GM18951 (cell line): ENCODE measurements around the gene CDKL1.

ENCODE experiments used
- POLR2A ChIP-seq: IDR thresholded peaks from 4 replicates; pipeline ENCODE4 v1.6.1; 2011; ENCODE audit warnings: mild to moderate bottlenecking; ENCODE audit not compliant: insufficient read length, insufficient read depth; ENCODE audit errors: extremely low read depth
- in situ Hi-C: fragments of 300-500 bp; cut with MboI; formaldehyde crosslinking; loops from one replicate; pipeline ENCODE4 v1.12.0; 2022; ENCODE audit warnings: low sequenced_read_pairs, mixed read lengths, inconsistent platforms; ENCODE audit not compliant: unreplicated experiment

CDKL1 gene

DNA sequence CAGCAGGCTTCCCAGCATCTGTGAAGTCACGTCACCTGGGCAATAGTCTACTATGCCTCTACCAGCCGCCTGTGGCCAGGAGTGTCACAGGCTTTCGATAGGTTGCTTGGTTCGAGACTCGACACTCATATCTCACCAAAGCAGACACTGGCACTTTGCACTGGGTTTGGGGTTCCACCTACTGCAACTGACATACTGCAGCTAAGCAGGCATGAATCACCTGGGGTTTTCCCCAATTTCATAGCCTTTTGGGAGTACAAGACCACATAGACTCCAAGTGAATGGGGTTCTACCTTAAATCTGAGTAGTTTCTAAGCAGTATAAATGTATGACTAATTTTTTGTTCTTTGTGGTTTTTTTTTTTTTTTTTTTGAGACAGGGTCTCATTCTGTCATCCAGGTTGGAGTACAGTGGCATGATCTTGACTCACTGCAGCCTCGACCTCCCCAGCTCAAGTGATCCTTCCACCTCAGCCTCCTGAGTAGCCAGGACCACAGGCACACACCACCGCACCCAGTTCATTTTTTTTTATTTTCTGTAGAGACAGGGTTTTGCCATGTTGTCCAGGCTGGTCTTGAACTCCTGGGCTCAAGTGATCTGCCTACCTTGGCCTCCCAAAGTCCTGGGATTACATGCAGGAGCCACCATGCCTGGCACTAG lies 52.4 kb downstream of the CDKL1 start:
- in situ Hi-C loops = loop anchor here (10.0 kb wide), 1 partner anchor 181 kb away; no protein-coding TSS in a partner anchor
- TF ChIP-seq POLR2A = no peak

DNA sequence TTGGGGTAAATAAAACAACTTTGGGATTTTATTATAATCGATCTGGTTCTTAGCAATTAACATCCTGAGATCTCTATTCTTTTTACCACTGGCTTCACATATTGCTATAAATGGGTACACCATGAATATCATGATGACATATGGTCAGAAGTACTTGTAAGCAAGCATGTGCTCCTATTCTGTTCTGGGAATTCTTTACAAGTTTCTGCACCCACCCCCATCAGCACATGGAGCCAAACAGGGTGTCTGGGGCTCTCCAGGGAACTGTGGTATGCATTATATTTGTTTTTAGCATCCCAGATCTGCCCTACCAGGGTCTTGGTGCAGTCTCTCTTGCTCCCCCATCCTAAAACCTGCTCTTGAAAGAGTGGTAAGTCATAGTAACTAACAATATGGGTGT lies 53.2 kb downstream of the CDKL1 start:
- no peak for TF ChIP-seq POLR2A
- in situ Hi-C loops = loop anchor here (10.0 kb wide), 1 partner anchor 181 kb away; no protein-coding TSS in a partner anchor

- TF ChIP-seq POLR2A = no peak
- in situ Hi-C loops = loop anchor here (10.0 kb wide), 1 partner anchor 182 kb away; no protein-coding TSS in a partner anchor
These were observed 54.2 kb downstream of the CDKL1 start for GRCh38 chr14:50342221-50343078.

- no peak for TF ChIP-seq POLR2A
- in situ Hi-C loops = loop anchor here (10.0 kb wide), 1 partner anchor 184 kb away; no protein-coding TSS in a partner anchor
These were observed 55.7 kb downstream of the CDKL1 start for GRCh38 chr14:50340963-50341362.

DNA sequence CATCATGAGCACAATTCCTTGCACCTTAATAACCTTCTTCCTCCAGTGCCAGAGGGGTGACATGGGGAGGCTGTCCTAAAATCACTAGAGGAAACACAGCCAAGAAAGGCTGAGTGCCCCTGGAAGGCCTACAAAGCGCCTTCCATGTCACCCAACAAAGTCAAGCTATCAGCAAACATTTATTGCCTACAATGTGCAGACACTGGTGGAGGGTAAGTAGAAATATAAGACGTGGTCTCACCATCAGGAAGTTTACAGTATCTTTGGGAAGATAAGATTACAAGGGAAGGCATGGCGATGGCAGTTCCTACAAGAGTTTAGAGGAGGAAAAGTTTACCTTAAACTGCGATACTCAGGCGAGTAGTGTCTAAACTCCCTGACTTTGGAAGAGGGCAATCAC lies 56.6 kb downstream of the CDKL1 start:
- in situ Hi-C loops = loop anchor here (10.0 kb wide), 1 partner anchor 185 kb away; no protein-coding TSS in a partner anchor
- no peak for TF ChIP-seq POLR2A

DNA sequence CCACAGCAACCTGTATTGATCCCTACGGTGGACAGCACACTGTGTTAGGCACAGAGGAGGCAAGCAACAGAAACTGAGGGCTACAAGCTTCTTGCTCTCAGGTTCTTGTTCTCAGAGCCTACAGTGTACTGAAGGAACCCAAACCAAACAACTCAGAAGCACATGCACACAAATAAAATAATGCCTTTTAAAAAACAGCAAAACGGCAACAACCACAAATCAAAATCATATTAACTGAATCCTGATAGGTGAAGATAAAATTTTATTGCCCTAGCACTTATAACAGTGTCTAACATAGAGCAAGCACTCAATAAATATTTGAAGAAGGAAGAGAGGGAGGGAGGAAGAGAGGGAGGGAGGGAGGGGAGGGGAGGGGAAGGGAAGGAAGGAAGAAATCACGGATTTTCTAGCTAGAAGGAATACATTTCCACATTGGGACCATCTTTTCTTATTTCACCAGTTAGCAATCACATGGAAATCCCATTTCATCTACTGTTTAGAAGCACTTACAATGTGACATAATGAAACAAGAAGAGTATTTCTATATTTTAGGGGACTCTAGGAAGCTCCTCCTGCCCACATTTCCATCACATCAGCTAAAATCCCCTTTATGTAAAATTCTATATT lies 57.4 kb downstream of the CDKL1 start:
- in situ Hi-C loops = no loop called here
- no peak for TF ChIP-seq POLR2A

- no peak for TF ChIP-seq POLR2A
- in situ Hi-C loops = no loop called here
These were observed 58.1 kb downstream of the CDKL1 start for GRCh38 chr14:50338587-50338986.

- TF ChIP-seq POLR2A = no peak
- in situ Hi-C loops = no loop called here
These were observed 60.5 kb downstream of the CDKL1 start for GRCh38 chr14:50335989-50336824.

- in situ Hi-C loops = no loop called here
These were observed 61.3 kb downstream of the CDKL1 start for GRCh38 chr14:50335389-50335788.

GRCh38 chr14:50334211-50334610 lies 62.5 kb downstream of the CDKL1 start:
- TF ChIP-seq POLR2A = no peak
- in situ Hi-C loops = no loop called here

More at GRCh38 chr14:50335389-50335788, 61.3 kb downstream of the CDKL1 start:
- TF ChIP-seq POLR2A = no peak

GRCh38 chr14:50333014-50333509 lies 63.6 kb downstream of the CDKL1 start:
- no peak for TF ChIP-seq POLR2A
- in situ Hi-C loops = no loop called here

DNA sequence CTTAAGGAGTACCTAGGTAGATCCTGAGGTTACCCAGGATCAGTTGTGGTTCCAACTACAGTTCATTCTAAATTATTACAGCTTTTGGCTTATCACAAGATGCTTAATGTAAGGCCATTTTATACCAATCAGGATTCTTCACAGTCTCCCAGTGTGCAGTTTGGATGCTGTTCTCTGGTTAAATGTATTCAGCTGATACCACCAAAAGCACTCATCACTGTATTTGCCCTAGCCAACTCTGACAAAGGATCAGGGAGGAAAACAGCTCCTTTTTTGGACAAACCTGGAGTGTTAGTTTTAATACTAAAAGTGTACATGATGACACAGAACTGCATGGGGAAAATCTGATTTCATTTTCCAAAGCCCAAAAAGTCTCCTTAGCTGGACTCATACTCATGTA lies 65.1 kb downstream of the CDKL1 start:
- in situ Hi-C loops = no loop called here
- no peak for TF ChIP-seq POLR2A
